Stimulated activated CD8-positive, alpha-beta memory T cell treated with anti-CD3 and anti-CD28 coated beads, Interleukin-4, amount 100 ng/mL, for 1 hour (primary cell): ENCODE measurements around the gene GPX4.

Experiments used
- DNase-seq, 2 donors: peaks; one replicate each; pipeline ENCODE4 v3.0.0-alpha.2; 2020; ENCODE audit warnings: low read depth in 2 of 2, low spot score in 1 of 2

GPX4 gene

DNA sequence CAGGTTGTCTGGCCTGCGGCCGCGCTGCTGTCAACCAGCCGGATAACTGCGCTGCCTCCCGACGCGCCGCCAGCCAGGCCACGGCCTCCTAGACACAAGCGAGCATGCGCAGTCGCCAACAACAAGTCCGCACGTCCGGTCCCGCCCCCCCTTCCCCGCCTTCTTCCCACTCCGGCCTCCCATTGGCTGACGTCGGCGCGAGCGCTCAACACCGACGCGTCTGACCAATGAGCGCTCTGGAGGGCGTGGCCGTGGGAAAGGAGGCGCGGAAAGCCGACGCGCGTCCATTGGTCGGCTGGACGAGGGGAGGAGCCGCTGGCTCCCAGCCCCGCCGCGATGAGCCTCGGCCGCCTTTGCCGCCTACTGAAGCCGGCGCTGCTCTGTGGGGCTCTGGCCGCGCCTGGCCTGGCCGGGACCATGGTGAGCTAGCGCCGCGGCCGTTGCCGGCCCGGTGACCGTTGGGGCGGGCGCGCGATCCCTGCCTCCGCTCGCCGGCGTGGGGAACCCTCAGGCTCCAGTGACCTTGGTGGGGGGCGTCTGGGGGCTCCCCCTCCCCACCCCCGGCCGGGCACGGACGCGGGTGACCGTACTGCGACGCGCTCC lies at the start of gene GPX4:
TSS of gene GPX4 (plus strand) at position 287 of the 603 bp plus-strand sequence. CDS start at position 337, 50 bp downstream.
- DNase-seq: peak; percentile 97 to 98

DNA sequence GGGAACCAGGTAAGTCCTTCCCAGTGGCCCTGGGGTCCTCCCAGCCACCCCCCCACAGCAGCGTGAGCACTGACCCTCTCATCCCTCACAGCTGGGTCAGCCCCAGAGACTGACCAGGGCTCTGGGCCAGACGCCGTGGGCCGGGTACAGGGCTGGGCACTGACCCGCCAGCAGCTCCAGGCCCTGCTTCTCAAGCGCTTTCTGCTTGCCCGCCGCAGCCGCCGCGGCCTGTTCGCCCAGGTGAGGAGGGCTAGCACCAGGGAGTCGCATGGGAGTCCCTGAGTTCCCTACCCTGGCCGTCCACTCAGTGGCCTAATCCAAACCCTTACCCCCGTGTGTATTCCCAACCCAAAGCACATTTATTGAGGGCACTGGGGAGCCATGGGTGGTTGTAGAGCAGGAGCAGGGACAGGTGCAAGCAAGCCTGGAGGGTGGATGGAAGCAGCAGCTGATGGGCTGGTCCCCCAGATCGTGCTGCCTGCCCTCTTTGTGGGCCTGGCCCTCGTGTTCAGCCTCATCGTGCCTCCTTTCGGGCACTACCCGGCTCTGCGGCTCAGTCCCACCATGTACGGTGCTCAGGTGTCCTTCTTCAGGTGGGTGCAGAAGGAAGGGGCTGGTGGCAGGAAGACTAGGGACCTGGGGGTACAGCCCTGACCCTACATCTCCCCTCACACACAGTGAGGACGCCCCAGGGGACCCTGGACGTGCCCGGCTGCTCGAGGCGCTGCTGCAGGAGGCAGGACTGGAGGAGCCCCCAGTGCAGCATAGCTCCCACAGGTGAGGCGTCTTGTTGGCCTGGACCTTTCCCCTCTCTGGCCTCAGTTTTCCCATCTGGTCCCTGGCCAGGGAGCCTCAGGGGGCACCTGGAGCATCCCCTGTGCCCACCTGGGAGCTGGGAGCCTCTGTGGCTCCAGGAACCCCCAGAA lies 49.4 kb upstream of the GPX4 start:
- no peak for DNase-seq

DNA sequence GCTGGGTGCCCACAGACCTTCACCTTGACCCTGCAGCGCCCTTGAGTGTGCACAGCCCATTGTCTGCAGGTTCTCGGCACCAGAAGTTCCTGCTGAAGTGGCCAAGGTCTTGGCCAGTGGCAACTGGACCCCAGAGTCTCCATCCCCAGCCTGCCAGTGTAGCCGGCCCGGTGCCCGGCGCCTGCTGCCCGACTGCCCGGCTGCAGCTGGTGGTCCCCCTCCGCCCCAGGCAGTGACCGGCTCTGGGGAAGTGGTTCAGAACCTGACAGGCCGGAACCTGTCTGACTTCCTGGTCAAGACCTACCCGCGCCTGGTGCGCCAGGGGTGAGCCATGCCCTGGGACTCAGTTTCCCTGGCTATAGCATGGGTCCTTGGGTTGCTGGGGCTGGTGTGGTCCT lies 48.8 kb upstream of the GPX4 start:
- DNase-seq: no peak

GRCh38 chr19:1055886-1056620 lies 47.7 kb upstream of the GPX4 start:
- DNase-seq: no peak

GRCh38 chr19:1057176-1057855 lies 46.5 kb upstream of the GPX4 start:
- no peak for DNase-seq

- DNase-seq: no peak
Observed at GRCh38 chr19:1058112-1058511, 45.7 kb upstream of the GPX4 start.

GRCh38 chr19:1060689-1061088 lies 43.1 kb upstream of the GPX4 start:
- DNase-seq: no peak

GRCh38 chr19:1061987-1062386 lies 41.8 kb upstream of the GPX4 start:
- no peak for DNase-seq

- DNase-seq: no peak
Observed at GRCh38 chr19:1062387-1063029, 41.3 kb upstream of the GPX4 start.

DNA sequence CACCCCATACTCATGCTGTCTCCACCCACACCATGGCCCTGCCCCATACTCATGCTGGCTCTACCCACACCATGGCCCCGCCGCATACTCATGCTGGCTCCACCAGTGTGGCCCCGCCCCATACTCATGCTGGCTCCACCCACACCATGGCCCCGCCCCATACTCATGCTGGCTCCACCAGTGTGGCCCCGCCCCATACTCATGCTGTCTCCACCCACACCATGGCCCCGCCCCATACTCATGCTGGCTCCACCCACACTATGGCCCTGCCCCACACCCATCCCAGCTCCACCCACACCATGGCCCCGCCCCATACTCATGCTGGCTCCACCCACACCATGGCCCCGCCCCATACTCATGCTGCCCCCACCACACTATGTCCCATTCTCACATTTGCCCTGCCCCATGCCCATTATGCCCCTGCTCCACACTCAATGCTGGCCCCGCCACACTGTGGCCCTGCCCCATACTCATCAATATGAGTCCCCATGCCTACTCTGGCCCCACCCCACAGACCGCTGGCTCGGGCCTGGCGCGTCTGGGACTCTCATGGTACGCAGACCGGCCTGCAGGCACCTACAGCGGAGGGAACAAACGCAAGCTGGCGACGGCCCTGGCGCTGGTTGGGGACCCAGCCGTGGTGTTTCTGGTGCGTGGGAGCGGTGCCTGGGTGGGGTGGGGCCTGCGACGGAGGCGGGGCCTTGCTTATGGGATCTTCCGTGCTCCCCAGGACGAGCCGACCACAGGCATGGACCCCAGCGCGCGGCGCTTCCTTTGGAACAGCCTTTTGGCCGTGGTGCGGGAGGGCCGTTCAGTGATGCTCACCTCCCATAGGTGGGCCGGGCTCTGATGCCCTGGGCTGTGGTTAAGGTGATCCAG lies 40.5 kb upstream of the GPX4 start:
- no peak for DNase-seq

- no peak for DNase-seq
Observed at GRCh38 chr19:1063909-1064660, 39.7 kb upstream of the GPX4 start.

- peak in 1 of 2 donors; percentile 55 for DNase-seq
Observed at GRCh38 chr19:1064661-1065605, 38.9 kb upstream of the GPX4 start.

GRCh38 chr19:1065606-1066109 lies 38.1 kb upstream of the GPX4 start:
- DNase-seq: no peak

GRCh38 chr19:1066251-1066747 lies 37.5 kb upstream of the GPX4 start:
- no peak for DNase-seq

GRCh38 chr19:1066748-1067340 lies 37.0 kb upstream of the GPX4 start, which contains the start of gene ARHGAP45:
TSS of gene ARHGAP45 (plus strand) at chr19:1067167. CDS start at chr19:1067406, 239 bp downstream.
- peak in 1 of 2 donors; percentile 69 for DNase-seq

GRCh38 chr19:1067341-1067957 lies 36.3 kb upstream of the GPX4 start:
- peak in 1 of 2 donors; percentile 54 for DNase-seq
